OCI-LY7 (cell line): ENCODE measurements around the gene NUTM2F. TPM values are rescaled to one million over a fixed set of nuclear protein-coding genes. Genes with fewer than 3 reads are reported as not detected.
"Not testable (repeated sequence)": the region's sequence is repeated elsewhere in the genome, so short reads cannot be mapped to it uniquely, and the experiment has no call there.

ENCODE experiments used
- BruUV-seq: library from RNA; stranded (reverse); fragments of 400-500 nt; replicated peaks from 2 replicates; lab custom pipeline; 2021; lab: Mats Ljungman, UMichigan
- CTCF ChIA-PET: fragments of 300-600 bp; sonication (Branson Sonifier 250); formaldehyde crosslinking; loops from one replicate; lab custom pipeline; 2022; ENCODE audit warnings: antibody characterized with exemption; ENCODE audit not compliant: unreplicated experiment; lab: Charles Lee
- POLR2A ChIA-PET: fragments of 300-600 bp; sonication (Branson Sonifier 250); formaldehyde crosslinking; loops from one replicate; lab custom pipeline; 2022; ENCODE audit warnings: antibody characterized with exemption; lab: Charles Lee
- DNase-seq: peaks from one replicate; pipeline ENCODE4 v3.0.0-alpha.2; 2015; ENCODE audit warnings: low spot score
- H2AFZ ChIP-seq: fragments of 200-600 bp; sonication (generic), shearing (Covaris generic); 2 replicates; pipeline ENCODE4 v1.6.1; 2014; ENCODE audit warnings: mild to moderate bottlenecking, antibody characterized with exemption, low read length, moderate library complexity
- H3K27ac ChIP-seq: fragments of 200-600 bp; sonication (generic); 2 replicates; pipeline ENCODE4 v1.5.1; 2014; ENCODE audit warnings: mixed run types, low read depth, mild to moderate bottlenecking, moderate library complexity, low read length, inconsistent platforms; ENCODE audit not compliant: poor library complexity, severe bottlenecking
- H3K36me3 ChIP-seq: fragments of 200-600 bp; sonication (generic); 2 replicates; pipeline ENCODE4 v1.6.1; 2014; ENCODE audit warnings: mild to moderate bottlenecking, antibody characterized with exemption, low read length, moderate library complexity, mixed read lengths; ENCODE audit not compliant: insufficient read depth
- H3K4me1 ChIP-seq: fragments of 200-600 bp; sonication (generic); 2 replicates; pipeline ENCODE4 v1.5.1; 2014; ENCODE audit warnings: mild to moderate bottlenecking, low read length; ENCODE audit not compliant: insufficient read depth, poor library complexity, severe bottlenecking
- H3K4me2 ChIP-seq: fragments of 200-600 bp; sonication (generic); 2 replicates; pipeline ENCODE4 v1.6.1; 2014; ENCODE audit warnings: mild to moderate bottlenecking, low read length
- H3K4me3 ChIP-seq: fragments of 200-600 bp; sonication (generic); 2 replicates; pipeline ENCODE4 v1.5.1; 2014; ENCODE audit warnings: mild to moderate bottlenecking, low read depth, low read length; ENCODE audit not compliant: poor library complexity, severe bottlenecking
- H3K79me2 ChIP-seq: fragments of 200-600 bp; sonication (generic); 2 replicates; pipeline ENCODE4 v1.6.1; 2016; ENCODE audit warnings: low read depth, mild to moderate bottlenecking, low read length, moderate library complexity, mixed read lengths; ENCODE audit not compliant: insufficient read depth
- H3K9me2 ChIP-seq: fragments of 200-600 bp; sonication (generic); 2 replicates; pipeline ENCODE4 v1.6.1; 2016; ENCODE audit warnings: mild to moderate bottlenecking, low read length, mixed read lengths; ENCODE audit not compliant: insufficient read depth
- H3K9me3 ChIP-seq: fragments of 200-600 bp; sonication (generic); 2 replicates; pipeline ENCODE4 v1.6.1; 2014; ENCODE audit warnings: mild to moderate bottlenecking, mixed run types, low read length, mixed read lengths
- H4K20me1 ChIP-seq: fragments of 200-600 bp; sonication (generic); 2 replicates; pipeline ENCODE4 v1.6.1; 2014; ENCODE audit warnings: mild to moderate bottlenecking, antibody characterized with exemption, low read length, moderate library complexity, mixed read lengths; ENCODE audit not compliant: insufficient read depth
- CTCF ChIP-seq: fragments of 200-600 bp; sonication (generic); conservative IDR thresholded peaks from 2 replicates; pipeline ENCODE4 v1.5.1; 2014; ENCODE audit warnings: mild to moderate bottlenecking, antibody characterized with exemption, low read length, moderate library complexity, mixed read lengths
- EZH2phosphoT487 ChIP-seq: fragments of 200-600 bp; sonication (generic); IDR thresholded peaks from 2 replicates; pipeline ENCODE4 v1.6.1; 2018; ENCODE audit warnings: low read depth, borderline replicate concordance, mild to moderate bottlenecking, mixed run types, antibody characterized with exemption, low read length, moderate library complexity, mixed read lengths
- intact Hi-C: fragments of 100-400 bp; cut with micrococcal nuclease; formaldehyde crosslinking; loops from one replicate; pipeline ENCODE4 v1.10.0; 2022; ENCODE audit not compliant: unreplicated experiment
- total RNA-seq, 2 experiments: library from RNA; depleted of rRNA in 1 of 2; stranded (reverse); fragments of >200 nt in 1 of 2; shearing (Covaris generic) in 1 of 2; gene quantifications; 2 replicates each; pipeline ENCODE4 v1.2.3, GENCODE V29; 2014 to 2022

NUTM2F gene
- total RNA-seq, 2 experiments from 2014 or later, result 0.06 TPM; not detected in 1

- CTCF ChIA-PET, H2AFZ ChIP-seq, H3K9me2 ChIP-seq, intact Hi-C loops, DNase-seq, H3K36me3 ChIP-seq, BruUV-seq, H3K4me3 ChIP-seq, H3K9me3 ChIP-seq, H4K20me1 ChIP-seq, H3K4me1 ChIP-seq, H3K4me2 ChIP-seq, POLR2A ChIA-PET, H3K27ac ChIP-seq, H3K79me2 ChIP-seq: not testable (repeated sequence)
These were observed 10.3 kb downstream of the NUTM2F start for GRCh38 chr9:94317949-94318657.

GRCh38 chr9:94316236-94316635, 12.2 kb downstream of the NUTM2F start:
- H3K79me2 ChIP-seq, H3K9me3 ChIP-seq, H3K9me2 ChIP-seq, POLR2A ChIA-PET, H3K4me2 ChIP-seq, H3K27ac ChIP-seq, BruUV-seq, H3K4me3 ChIP-seq, H2AFZ ChIP-seq, H3K36me3 ChIP-seq, DNase-seq, intact Hi-C loops, CTCF ChIA-PET, H4K20me1 ChIP-seq, H3K4me1 ChIP-seq: not testable (repeated sequence)

GRCh38 chr9:94315034-94315984, 13.1 kb downstream of the NUTM2F start:
- H3K36me3 ChIP-seq, H3K4me3 ChIP-seq, H3K9me3 ChIP-seq, DNase-seq, H3K79me2 ChIP-seq, H3K27ac ChIP-seq, H3K4me2 ChIP-seq, POLR2A ChIA-PET, H3K9me2 ChIP-seq, intact Hi-C loops, H4K20me1 ChIP-seq, H3K4me1 ChIP-seq, BruUV-seq, H2AFZ ChIP-seq, CTCF ChIA-PET: not testable (repeated sequence)

- POLR2A ChIA-PET, result no interaction called here
These were observed 25.1 kb downstream of the NUTM2F start for GRCh38 chr9:94303321-94303720.

More at GRCh38 chr9:94303321-94303720, 25.1 kb downstream of the NUTM2F start:
- Histone ChIP-seq H3K9me3 (no peaks in the 10 kb centered on the region), H3K36me3 (no peaks in the 10 kb centered on the region), H3K4me2 (no peak overlapping the region), H3K79me2 (no peaks in the 10 kb centered on the region), H3K4me3 (no peak overlapping the region), H3K4me1 (no peaks in the 10 kb centered on the region), H3K27ac (no peak overlapping the region), H3K9me2 (no peaks in the 10 kb centered on the region), H2AFZ (no peak overlapping the region), H4K20me1 (no peaks in the 10 kb centered on the region)
- DNase-seq, result no peak
- CTCF ChIA-PET, result no interaction called here
- BruUV-seq, result no TSS peak
- TF ChIP-seq EZH2phosphoT487 (no peak), CTCF (no peak)
- intact Hi-C loops, result no loop called here
